Measurements from ENCODE around the gene POLL. TPM values are rescaled to one million over a fixed set of nuclear protein-coding genes. Genes with fewer than 3 reads are reported as not detected.

Gene POLL
- total and polyA plus RNA-seq, 3 donors from 2014 or later: 50.3 to 93.1 (median 53.5) TPM

GRCh38 chr10:101558671-101559595 lies 29.1 kb downstream of the POLL start:
- intact Hi-C loops (cut with DNase I; ENCODE audit: low total_unique reads): no loop called here
- no peaks in the 10 kb centered on the region for H3K9me3 ChIP-seq
- TF ChIP-seq, protein P1, sequence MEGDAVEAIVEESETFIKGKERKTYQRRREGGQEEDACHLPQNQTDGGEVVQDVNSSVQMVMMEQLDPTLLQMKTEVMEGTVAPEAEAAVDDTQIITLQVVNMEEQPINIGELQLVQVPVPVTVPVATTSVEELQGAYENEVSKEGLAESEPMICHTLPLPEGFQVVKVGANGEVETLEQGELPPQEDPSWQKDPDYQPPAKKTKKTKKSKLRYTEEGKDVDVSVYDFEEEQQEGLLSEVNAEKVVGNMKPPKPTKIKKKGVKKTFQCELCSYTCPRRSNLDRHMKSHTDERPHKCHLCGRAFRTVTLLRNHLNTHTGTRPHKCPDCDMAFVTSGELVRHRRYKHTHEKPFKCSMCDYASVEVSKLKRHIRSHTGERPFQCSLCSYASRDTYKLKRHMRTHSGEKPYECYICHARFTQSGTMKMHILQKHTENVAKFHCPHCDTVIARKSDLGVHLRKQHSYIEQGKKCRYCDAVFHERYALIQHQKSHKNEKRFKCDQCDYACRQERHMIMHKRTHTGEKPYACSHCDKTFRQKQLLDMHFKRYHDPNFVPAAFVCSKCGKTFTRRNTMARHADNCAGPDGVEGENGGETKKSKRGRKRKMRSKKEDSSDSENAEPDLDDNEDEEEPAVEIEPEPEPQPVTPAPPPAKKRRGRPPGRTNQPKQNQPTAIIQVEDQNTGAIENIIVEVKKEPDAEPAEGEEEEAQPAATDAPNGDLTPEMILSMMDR (IDR thresholded peaks at IDR 0.05): no peak
- TF ChIP-seq POLR2A (IDR thresholded peaks at IDR 0.05): no peak
- no peak overlapping the region for H3K4me3 ChIP-seq
- H3K4me1 ChIP-seq: peaks cover 4% of the 10 kb centered on the region
- WGBS, 2 donors: 55 to 65% methylated on average over 14 to 18 of the region's 18 CpGs
- no peak overlapping the region for H3K27ac ChIP-seq
- H3K36me3 ChIP-seq (ENCODE audit: low read depth, missing control alignments): no peaks in the 10 kb centered on the region
- H3K27me3 ChIP-seq: no peaks in the 10 kb centered on the region
- DNase-seq: peak; percentile 12

DNA sequence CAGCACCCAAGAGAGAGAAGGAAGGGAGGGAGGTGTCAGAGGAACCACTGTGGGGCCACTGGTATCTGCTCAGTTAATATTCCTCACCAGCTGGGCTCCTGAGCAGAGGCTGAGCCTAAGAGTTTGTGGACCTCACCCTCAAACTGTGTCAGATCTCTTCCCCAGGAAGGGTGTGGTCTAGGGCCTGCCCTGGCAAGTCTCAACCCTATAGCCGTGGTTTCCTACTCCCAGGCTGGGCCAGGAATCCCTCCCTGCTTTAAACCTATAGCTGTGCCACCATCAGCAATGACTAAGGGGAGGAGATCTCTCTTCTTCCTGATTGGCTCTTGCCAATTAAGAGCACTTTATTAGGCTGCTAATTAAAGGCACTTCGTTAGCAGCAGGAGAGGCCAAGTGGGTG lies 29.9 kb downstream of the POLL start:
- intact Hi-C loops (cut with DNase I; ENCODE audit: low total_unique reads): no loop called here
- WGBS, 2 donors: 68 to 78% methylated on average over 2 of the region's 2 CpGs

DNA sequence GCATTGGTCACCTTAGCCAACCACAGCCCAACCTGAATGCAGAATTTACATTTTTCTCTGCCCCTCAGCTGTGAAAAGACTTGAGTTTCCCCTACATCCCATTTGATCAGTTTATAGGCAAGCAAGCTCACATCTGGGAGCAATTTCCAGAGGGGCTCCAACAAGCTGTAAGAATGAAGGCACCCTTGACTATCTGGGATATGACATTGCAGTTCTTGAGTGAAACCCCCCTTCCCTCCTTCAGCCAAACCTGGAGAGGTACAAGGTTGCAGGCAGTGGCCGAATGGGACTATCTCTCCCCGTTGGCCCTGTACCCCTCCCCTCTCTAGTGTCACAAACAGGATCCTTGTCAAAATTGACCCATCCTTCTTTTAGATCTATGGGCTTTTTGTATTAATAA lies 30.5 kb downstream of the POLL start:
- WGBS, 2 donors: 89 to 90% methylated on average over 2 of the region's 2 CpGs

More for the DNA sequence above, 29.9 kb downstream of the POLL start:
- TF ChIP-seq POLR2A (IDR thresholded peaks at IDR 0.05): no peak
- TF ChIP-seq, protein P1 (IDR thresholded peaks at IDR 0.05): no peak
- H3K4me1 ChIP-seq: peaks cover 4% of the 10 kb centered on the region
- DNase-seq: peak; percentile 8
- H3K27ac ChIP-seq: no peak overlapping the region
- H3K9me3 ChIP-seq: no peaks in the 10 kb centered on the region
- no peaks in the 10 kb centered on the region for H3K27me3 ChIP-seq
- no peaks in the 10 kb centered on the region for H3K36me3 ChIP-seq (ENCODE audit: low read depth, missing control alignments)
- H3K4me3 ChIP-seq: no peak overlapping the region

GRCh38 chr10:101552442-101552841 lies 35.6 kb downstream of the POLL start:
- WGBS, 2 donors: 92 to 95% methylated on average over 3 of the region's 3 CpGs
- Histone ChIP-seq H3K27ac (no peak overlapping the region), H3K9me3 (no peaks in the 10 kb centered on the region), H3K36me3 (ENCODE audit: low read depth, missing control alignments) (no peaks in the 10 kb centered on the region), H3K4me3 (no peak overlapping the region), H3K4me1 (no peaks in the 10 kb centered on the region), H3K27me3 (no peaks in the 10 kb centered on the region)
- intact Hi-C loops (cut with DNase I; ENCODE audit: low total_unique reads): no loop called here
- no peak for DNase-seq
- TF ChIP-seq, protein P1 (IDR thresholded peaks at IDR 0.05): no peak
- TF ChIP-seq POLR2A (IDR thresholded peaks at IDR 0.05): no peak

More for the DNA sequence above, 30.5 kb downstream of the POLL start:
- Histone ChIP-seq H3K27me3 (no peaks in the 10 kb centered on the region), H3K4me3 (no peak overlapping the region), H3K27ac (no peak overlapping the region), H3K4me1 (peaks cover 4% of the 10 kb centered on the region), H3K36me3 (ENCODE audit: low read depth, missing control alignments) (no peaks in the 10 kb centered on the region), H3K9me3 (no peaks in the 10 kb centered on the region)
- intact Hi-C loops (cut with DNase I; ENCODE audit: low total_unique reads): no loop called here
- DNase-seq: no peak
- TF ChIP-seq POLR2A (IDR thresholded peaks at IDR 0.05): no peak
- TF ChIP-seq, protein P1 (IDR thresholded peaks at IDR 0.05): no peak

All from testis (tissue), 3 donors.